Stimulated activated CD8-positive, alpha-beta memory T cell treated with anti-CD3 and anti-CD28 coated beads, Interleukin-4, amount 100 ng/mL, for 1 hour (primary cell): ENCODE results near the gene BSDC1.

Experiments used
- DNase-seq, 2 donors: peaks; one replicate each; pipeline ENCODE4 v3.0.0-alpha.2; 2020; ENCODE audit warnings: low read depth in 2 of 2, low spot score in 1 of 2

The BSDC1 gene

GRCh38 chr1:32394890-32395432 lies 720 bp upstream of the BSDC1 start:
- no peak for DNase-seq

DNA sequence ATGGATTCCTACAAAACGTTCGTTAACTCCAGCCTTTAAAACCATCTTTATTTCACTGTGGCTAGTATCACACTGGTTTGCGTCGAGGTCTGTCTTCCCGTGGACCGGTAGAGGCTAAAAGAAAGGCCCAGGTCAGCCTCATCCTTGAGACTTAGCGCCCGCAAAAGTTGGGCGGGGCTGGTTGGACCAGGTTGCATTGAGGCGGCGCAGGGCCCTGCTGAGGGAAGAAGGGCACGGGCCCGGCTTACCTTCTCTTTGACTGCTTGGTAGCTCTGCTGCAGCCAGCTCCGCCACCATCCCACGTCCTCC lies 455 bp downstream of the BSDC1 start:
- no peak for DNase-seq

DNA sequence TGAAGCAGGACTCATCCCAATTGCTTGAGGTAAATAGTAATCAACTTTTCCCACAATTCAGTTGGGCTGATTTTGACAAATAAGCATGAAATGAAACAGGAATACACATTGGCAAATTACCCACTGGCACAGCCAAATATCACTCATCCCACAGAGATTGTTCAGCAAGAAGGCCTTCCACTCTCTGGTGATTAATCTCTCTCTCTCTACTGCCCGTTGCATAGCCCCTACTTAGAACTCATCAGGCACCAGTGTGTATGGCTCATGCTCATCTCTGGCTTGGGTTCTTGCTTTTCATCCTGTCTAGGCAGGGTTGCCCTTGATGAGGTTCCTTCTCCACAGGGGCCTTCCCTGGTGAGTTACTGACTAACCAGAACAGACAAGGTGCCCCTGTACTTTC lies 1.1 kb downstream of the BSDC1 start:
- DNase-seq = no peak

DNA sequence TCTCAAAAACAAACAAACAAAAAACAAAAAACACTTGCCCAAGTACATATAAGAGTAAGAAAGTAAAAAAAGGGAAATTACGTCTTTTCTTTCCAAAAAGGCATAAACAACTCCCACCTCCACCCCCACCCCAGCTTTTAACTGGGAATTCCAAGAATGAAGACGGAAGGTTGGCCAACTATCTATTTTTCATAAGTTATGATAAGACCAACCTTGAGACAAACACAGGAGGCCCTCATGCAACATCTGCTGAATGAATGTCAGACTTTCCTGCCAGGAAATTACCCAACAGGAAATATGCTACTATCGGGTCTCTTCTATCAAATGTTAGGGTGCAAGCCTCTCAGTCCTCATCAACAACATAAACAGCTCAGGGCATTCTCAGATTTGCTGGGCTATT lies 1.9 kb downstream of the BSDC1 start:
- no peak for DNase-seq

DNA sequence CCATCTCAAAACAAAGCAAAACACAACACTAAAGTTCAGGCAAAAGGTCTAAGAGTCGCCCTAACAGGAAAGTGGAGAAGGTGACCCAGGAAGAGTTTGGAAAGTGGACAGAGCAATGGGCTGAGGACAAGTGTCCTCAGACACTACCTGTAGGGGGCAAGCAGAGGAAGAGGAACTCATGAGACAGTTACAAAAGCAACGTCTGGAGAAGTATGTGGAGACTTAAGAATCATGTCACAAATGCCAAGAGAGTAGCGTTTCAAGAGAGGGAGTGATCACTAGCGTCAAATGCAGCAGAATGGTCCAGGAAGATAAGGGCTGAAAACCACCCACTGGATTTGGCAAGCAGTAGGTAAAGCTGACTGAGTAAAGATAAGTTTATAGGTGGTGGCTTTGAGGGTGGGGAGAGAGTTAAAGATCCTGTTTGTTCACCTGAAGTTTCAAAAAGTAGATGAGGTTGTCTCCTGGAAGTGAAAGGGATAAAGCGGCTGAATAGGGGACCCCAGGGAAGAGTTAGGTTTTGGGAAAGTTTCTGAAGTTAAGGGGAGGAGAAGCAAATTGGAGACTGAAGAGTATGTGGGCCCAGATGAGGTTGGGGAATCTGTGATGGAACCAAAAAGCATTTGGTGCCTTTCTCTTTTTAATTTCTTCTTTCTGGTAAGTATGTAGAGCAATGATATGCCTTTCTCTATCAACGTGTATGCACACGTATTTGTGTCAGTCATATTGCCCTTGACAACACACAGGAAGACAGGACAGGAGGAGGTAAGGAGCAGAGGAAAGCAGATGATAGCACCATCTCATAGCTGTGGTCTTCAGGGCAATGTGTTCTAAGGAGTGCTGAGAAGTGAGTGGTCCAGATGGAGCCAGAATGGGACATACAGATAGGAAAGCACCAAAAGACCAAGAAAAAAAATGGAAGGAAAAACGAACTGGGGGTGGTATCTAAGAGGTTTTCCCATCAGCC lies 3.1 kb downstream of the BSDC1 start:
- DNase-seq = no peak

DNA sequence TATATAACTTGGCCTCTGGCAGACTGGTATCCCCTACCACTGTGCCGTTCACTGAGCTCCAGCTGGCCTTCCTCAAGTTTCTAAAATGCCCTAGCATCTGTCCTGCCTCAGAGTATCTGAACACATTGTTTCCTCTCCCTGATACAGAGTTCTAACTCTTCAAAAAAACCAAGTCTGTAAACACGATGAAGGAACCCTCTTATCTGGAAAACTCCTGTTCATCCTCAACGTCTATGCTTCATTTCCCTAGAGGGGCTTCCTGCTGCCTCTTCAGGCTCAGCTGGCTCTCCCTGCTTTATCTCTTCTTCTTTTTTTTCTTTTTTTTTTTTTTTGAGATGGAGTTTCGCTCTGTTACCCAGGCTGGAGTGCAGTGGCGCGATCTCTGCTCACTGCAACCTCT lies 5.6 kb downstream of the BSDC1 start:
- DNase-seq = no peak

DNA sequence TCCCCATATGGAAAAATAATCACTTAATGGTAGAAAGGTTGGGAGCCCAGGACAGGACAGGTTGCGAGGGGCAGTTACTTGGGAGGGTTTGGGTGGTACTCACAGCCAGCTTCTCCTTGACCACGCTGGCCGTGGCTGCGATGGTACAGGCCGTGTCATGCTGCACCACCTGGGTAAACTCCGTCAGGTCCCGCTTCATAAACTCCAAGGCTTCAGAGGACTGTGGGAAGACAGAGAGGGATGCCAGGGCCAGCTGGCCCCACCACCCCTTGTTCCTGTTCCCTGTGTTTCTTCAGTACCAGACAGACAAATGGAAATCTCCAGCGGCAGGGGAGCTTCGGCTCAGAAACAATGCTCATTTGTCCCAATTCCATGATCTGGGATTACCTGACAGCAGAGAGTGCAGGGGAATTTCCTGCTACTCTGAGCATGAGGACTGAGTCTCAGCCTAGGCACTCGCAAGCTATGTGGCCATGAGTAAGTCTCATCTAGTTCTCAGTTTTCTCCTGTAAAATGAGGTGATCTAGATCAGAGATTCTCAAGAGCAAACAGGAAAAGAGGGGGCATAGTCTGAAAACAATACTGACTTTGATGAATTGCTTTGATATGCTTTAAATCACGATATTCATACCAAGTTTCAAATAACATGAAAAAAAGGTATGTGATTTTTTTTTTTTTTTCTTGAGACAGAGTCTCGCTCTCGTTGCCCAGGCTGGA lies 7.4 kb downstream of the BSDC1 start:
- DNase-seq = no peak

- DNase-seq = no peak
Observed at GRCh38 chr1:32380057-32380456, 14.2 kb downstream of the BSDC1 start.

GRCh38 chr1:32377541-32378220 lies 16.6 kb downstream of the BSDC1 start:
- no peak for DNase-seq

DNA sequence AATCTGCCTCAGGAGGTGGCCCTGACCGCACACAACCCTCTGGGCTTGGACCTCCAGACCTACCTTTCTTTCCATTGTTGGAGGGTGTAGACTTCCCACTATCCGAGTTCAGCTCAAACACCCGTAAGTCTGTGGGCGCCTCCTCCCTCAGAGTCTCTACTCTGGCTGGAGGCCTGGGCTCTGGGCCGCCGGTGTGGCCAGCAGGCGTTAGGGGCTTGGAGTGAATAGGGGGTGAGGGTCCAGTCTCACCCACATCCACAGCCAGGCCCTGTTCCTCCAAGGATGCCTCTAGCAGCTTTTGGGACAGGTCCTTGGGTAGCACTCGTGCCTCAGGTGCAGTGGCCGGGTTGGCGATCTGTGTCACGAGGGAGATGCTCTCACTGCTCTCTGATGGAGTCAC lies 18.0 kb downstream of the BSDC1 start:
- DNase-seq = no peak

DNA sequence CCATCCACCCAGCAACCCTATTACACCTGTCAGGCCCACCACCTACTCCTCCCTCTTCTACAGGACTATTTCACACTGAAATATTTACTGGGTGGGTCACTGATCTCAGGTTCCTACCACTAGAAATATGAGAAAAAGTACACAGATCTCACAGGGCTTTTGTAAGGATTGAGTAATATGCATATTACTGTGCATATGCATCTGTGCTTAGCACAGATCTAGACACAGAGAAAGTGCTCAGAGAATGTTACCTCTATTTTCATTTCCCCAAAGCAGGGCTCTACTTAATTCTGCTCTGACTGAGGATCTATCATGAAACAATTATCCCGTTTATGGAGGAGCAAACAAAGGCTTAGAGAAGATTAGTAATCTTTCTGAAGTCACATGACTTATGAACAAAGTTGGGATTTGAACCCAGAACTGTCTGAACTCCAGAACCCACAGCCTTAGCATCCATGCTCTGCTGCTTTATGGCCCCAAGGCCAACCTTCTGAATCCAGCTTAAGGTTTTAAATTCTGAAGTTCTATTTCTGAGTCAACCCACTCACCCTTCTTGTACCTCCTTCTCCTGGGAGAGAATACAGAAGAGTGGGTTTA lies 20.1 kb downstream of the BSDC1 start:
- DNase-seq = no peak

DNA sequence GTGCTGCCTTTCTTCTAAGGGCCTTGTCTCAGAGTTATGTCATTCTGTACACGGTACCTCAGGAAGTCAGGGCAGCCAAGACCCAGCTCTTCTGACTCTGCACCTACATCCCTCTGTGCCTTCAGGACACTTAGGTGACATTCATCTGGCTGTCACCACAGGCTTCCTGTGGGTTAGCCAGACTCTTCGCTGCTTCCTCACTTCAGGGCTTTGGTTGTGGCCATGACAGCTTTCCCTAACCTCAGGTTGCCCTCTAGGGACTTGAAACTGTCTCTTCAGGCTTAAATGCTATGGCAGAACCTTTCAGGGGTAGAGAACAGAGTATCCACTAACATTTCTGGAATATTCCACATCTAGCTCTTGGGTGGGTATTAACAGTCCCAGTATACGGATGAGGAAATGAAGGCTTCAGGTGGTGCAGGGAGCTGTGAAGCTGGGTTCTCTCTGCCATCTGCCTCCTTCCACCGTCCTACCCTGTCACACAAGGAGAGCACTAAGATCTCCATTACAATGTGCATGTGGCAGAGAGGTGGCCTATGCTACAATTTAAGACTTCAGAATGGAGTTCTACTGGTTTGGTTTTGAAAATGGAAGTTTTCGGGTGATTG lies 22.0 kb downstream of the BSDC1 start:
- DNase-seq = no peak

DNA sequence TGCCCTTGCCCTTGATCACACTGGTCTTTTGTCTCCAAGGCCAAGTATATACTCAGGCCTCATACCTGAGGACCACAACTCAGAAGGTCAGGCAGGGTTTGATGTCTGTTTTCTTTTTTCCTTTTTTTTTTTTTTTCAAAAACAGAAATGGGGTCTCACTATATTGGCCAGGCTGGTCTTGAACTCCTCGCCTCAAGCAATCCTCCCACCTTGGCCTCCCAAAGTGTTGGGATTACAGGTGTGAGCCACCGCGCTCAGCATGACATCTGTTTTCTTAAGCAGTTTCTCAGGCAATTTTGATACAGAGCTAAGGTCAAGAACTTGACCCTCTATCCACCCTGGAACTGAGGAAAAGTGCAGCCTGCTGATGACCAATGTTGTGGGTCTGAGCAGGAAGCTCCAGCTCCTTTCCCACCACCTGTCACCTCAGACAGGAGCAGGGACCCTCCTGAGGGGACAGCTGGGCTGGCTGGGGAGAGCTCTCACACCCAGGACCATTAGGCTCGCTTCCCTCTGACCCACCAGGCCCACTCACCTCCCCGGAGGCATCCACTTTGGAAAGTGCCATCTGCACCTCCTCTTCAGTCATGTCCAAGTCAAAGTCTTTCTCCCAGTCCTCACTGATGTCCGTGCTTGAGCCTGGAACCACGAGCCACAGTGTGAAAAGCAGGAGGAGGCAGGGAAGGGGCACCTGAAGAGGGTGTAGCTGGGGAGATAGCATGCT lies 26.2 kb downstream of the BSDC1 start:
- DNase-seq = no peak

DNA sequence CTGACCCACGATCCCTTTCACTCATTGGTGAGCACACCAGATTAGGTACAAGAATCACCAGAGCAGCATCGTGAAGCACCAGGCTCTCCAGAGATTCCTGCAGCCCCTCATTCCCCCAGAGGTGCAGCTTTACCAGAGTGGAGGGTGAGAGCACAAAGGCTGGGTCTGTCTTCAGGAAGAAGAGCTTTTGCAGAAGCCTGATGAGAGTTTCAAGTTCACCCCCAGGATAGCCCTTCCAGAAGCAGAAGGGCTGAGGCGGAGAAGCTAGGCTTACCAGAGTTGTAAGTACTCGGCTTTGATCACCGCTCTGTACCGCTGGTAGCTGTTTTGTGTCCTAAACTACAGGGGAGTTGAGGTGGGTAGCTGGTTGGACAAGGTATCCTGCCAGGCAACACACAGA lies 28.8 kb downstream of the BSDC1 start:
- DNase-seq = no peak

- DNase-seq = no peak
Observed at GRCh38 chr1:32364836-32365235, 29.4 kb downstream of the BSDC1 start.

DNA sequence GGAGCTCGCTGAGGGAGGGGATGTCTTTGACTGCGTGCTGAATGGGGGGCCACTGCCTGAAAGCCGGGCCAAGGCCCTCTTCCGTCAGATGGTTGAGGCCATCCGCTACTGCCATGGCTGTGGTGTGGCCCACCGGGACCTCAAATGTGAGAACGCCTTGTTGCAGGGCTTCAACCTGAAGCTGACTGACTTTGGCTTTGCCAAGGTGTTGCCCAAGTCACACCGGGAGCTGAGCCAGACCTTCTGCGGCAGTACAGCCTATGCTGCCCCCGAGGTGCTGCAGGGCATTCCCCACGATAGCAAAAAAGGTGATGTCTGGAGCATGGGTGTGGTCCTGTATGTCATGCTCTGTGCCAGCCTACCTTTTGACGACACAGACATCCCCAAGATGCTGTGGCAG lies 30.5 kb downstream of the BSDC1 start:
- no peak for DNase-seq

GRCh38 chr1:32362474-32363313 lies 31.5 kb downstream of the BSDC1 start, which contains the start of the genes FAM229A and TSSK3:
TSS of gene FAM229A (minus strand) at chr1:32362485. CDS start at chr1:32362091, 394 bp downstream.
TSS of gene TSSK3 (plus strand) at chr1:32362539. CDS start at chr1:32362702, 163 bp downstream.
- DNase-seq = no peak

DNA sequence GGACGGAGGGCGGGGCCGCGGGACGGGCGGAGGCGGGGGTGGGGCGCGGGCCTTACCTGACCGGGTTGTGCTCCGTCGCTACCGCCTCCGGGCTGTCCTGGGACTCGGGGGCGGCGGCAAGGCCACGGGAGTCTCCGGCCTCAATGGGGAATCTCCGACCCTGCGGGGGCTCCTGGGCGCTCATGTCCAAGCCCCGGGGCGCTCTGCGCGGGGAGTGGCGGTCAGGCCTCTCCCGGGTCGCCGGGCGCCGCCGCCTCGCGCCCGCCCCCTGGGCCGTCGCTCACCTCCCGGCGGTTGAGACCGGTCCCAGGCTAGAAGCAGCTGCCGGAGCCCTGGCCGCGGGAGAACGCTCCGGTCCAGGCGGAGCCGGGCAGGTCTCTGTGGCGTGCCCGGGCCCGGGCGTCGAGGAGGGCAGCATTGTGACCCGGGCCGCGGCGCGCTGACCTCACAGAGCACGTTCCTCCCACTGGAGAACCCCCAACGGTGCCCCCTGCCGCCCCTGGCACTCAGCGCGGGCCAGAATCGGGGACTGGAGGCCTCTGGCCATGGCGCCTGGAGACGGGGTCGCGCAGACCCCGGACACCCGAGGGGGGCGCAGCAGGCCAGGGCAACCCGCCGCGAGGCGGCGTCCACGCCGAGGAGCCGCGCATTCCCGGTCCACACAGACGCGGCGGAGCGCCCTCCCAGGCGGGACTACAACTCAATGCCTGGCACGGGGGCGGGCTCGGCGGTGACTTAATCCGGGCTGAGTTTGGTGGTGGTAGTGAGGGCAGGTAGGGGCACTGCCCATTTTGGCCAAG lies 32.4 kb downstream of the BSDC1 start:
- no peak for DNase-seq
